ENCODE data around the gene CLC.

GRCh38 chr19:39727070-39727800 is 10.6 kb downstream of the CLC start:
- TF ChIP-seq CTCF (IDR thresholded peaks at IDR 0.05; ENCODE audit: low read length) (no peak), EZH2 (IDR thresholded peaks at IDR 0.05; ENCODE audit: borderline replicate concordance, low read length) (no peak)

Data from OCI-LY1 (cell line).